Epidermal melanocyte (primary cell): ENCODE data around the gene UTS2B.
"Not testable (repeated sequence)": the region's sequence is repeated elsewhere in the genome, so short reads cannot be mapped to it uniquely, and the experiment has no call there.

Experiments
- DNase-seq: peaks from one replicate; pipeline ENCODE4 v3.0.0; 2011; ENCODE audit warnings: low spot score; ENCODE audit not compliant: insufficient read length

UTS2B gene

GRCh38 chr3:191282251-191283185 lies 47.8 kb downstream of the UTS2B start:
- no peak for DNase-seq

- DNase-seq: no peak
Observed at GRCh38 chr3:191280882-191281281, 49.4 kb downstream of the UTS2B start.

- DNase-seq: no peak
Observed at GRCh38 chr3:191280111-191280510, 50.2 kb downstream of the UTS2B start.

- DNase-seq: no peak
Observed at GRCh38 chr3:191275751-191276150, 54.6 kb downstream of the UTS2B start.

- not testable (repeated sequence) for DNase-seq
Observed at GRCh38 chr3:191275244-191275643, 55.1 kb downstream of the UTS2B start.

GRCh38 chr3:191269289-191270085 lies 60.8 kb downstream of the UTS2B start:
- DNase-seq: no peak

GRCh38 chr3:191268737-191269136 lies 61.6 kb downstream of the UTS2B start:
- no peak for DNase-seq

GRCh38 chr3:191263850-191264249 lies 66.5 kb downstream of the UTS2B start:
- DNase-seq: no peak

GRCh38 chr3:191263365-191263764 lies 67.0 kb downstream of the UTS2B start:
- no peak for DNase-seq

GRCh38 chr3:191262650-191263049 lies 67.7 kb downstream of the UTS2B start:
- DNase-seq: no peak

- no peak for DNase-seq
Observed at GRCh38 chr3:191261304-191261638, 69.1 kb downstream of the UTS2B start.

- DNase-seq: no peak
Observed at GRCh38 chr3:191260431-191261303, 69.7 kb downstream of the UTS2B start.

- no peak for DNase-seq
Observed at GRCh38 chr3:191259486-191259885, 70.8 kb downstream of the UTS2B start.

- no peak for DNase-seq
Observed at GRCh38 chr3:191257286-191257685, 73.0 kb downstream of the UTS2B start.

GRCh38 chr3:191256405-191256804 lies 73.9 kb downstream of the UTS2B start:
- no peak for DNase-seq

GRCh38 chr3:191255156-191255555 lies 75.2 kb downstream of the UTS2B start:
- no peak for DNase-seq

GRCh38 chr3:191254098-191254873 lies 76.0 kb downstream of the UTS2B start:
- no peak for DNase-seq

GRCh38 chr3:191253089-191253799 lies 77.1 kb downstream of the UTS2B start:
- no peak for DNase-seq

GRCh38 chr3:191246630-191247029 lies 83.7 kb downstream of the UTS2B start:
- no peak for DNase-seq

- DNase-seq: not testable (repeated sequence)
Observed at GRCh38 chr3:191246034-191246433, 84.3 kb downstream of the UTS2B start.
